Ecto neural progenitor cell (in vitro differentiated cells): ENCODE measurements around the gene LHX8.
"Not testable (repeated sequence)": the region's sequence is repeated elsewhere in the genome, so short reads cannot be mapped to it uniquely, and the experiment has no call there.

Experiments used
- DNase-seq: peaks from one replicate; pipeline ENCODE4 v3.0.0-alpha.2; 2018; ENCODE audit warnings: low spot score

Gene LHX8

GRCh38 chr1:75132812-75133619, 1.2 kb upstream of the LHX8 start:
- no peak for DNase-seq

DNA sequence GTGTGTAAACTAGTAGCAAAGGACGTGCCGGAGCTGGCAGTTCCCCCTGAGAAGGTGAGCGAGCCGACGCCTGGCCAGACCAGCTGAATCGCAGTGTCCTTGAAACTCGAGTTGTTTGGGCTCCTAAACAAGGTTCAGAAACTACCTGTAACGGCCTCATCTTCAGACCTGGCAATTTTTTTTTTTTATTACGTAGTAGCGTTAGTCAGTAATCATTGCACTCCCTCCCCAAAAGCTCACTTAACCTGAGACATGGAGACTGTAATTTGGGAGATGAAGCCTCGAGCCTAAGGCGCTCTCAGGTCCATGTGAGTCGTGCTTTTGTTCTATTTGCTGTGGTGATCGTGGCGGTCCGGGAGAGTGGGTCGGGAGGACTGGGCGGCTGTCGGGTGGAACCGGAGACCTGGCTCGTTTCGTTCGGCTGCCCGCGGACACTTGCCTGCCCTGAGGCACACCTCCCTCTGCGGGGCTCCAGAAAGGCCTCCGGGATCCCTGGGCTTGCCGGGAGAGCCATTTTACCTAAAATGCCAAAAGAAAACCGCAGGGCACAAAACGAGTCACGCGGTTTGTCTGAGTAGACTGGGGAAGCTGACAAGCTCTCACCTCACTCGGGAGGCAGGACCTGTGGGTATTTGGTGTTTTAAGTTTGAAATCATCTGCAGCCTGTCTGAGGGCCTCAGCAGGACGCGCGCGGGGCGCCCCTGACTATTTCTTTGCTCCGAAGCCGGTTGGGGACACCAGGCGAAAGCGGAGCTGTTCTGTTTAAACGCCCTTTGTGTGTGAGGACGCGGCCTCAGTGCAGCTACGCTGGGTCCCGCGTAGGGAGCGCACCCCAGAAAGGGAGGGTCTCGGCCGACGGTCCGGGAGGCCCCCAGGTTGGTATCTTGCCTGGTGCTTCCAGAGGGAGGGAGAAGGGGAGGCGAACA, 722 bp downstream of the LHX8 start:
- peak; percentile 70 for DNase-seq

- no peak for DNase-seq
Measured at GRCh38 chr1:75135573-75136194, 1.5 kb downstream of the LHX8 start.

- peak; percentile 77 for DNase-seq
Measured at GRCh38 chr1:75136195-75136815, 2.1 kb downstream of the LHX8 start.

DNA sequence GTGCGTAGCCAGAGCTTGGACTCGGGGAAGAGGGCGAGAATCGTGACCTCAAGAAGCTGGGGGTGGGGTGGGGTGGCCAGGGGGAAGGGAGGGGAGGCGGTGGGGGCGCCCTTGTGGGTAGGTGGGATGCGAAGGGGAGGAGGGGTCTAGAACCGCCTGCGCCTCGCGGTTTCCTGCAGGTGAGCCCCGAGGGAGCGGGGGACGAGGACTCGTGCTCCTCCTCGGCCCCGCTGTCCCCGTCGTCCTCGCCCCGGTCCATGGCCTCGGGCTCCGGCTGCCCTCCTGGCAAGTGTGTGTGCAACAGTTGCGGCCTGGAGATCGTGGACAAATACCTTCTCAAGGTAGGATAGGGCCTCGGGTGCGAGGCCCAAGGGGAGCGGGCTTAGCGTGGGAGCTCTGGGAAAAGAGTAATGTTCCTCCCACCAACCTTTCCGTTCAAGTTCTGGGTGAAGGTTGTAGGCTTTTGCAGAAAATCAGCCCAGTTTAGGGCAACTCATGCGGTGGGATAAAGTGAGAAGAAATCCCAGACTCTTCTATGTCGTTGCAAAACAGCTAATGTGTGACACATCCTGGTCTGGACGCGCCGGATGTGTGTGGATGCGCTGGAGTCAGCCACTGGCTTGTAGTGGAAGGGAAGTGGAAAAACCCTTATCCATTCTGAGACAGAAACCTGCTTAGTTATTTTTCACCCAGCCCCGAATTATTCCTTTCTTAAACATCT, 2.9 kb downstream of the LHX8 start:
- DNase-seq = peak; percentile 54

GRCh38 chr1:75152092-75152491, 17.9 kb downstream of the LHX8 start:
- no peak for DNase-seq

GRCh38 chr1:75159154-75159553, 25.0 kb downstream of the LHX8 start:
- DNase-seq = no peak

DNA sequence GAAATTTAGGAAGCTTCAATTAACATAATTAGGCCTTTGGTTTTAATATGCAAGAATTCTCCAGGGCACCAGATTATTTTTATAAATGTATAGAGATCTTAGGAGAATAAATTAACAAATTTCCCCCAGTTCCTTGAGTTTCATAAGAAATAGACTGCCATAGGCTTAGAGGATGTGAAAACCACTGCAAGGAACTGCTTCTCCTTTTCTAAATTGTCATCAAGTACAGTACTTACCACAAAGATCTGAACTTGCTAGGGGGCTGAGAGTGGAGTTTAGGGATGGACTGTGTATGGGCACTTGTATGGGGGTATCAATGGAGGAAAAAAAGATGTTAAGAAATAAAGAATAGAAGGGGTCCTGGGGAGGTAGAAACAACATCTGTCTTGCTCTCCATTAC, 31.1 kb downstream of the LHX8 start:
- DNase-seq = no peak

GRCh38 chr1:75166821-75167220, 32.6 kb downstream of the LHX8 start:
- no peak for DNase-seq

DNA sequence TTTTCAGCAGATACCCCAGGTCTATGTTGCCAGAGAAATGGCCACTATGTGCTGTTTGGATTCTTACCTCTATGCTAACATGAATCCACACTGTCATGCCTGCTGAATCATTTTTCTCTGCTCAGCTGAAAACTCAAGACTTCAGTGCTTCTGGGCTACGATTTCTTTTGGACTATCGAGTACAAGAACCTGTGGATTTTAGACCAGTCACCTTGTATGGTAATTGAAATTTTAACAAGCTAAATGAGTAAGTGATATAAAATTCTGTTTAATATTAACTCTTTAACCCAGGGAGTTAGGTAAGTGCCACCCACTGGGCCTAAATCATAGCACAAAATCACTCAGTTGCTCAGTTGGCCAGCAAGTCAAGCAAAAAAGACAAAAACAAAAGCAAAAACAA, 35.8 kb downstream of the LHX8 start:
- DNase-seq = no peak

GRCh38 chr1:75170981-75171380, 36.8 kb downstream of the LHX8 start:
- no peak for DNase-seq

DNA sequence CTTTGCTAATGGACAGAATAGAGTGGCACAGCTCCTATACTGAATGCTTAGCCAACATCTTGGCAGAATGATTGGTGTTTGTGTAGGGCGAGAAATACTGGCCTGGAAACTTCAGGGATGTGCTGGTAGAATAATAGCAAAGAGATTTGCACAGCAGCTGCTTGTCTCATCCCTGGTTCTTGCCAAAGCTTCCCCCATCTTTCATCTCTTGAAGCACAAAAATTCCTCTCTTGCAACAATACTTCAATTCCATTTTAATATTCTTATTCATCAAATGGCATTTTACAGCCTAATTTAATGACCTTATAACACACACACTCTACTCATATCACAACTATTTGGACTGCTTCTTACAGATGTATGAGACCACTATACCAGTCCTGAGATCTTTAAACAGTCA, 37.7 kb downstream of the LHX8 start:
- DNase-seq = no peak

DNA sequence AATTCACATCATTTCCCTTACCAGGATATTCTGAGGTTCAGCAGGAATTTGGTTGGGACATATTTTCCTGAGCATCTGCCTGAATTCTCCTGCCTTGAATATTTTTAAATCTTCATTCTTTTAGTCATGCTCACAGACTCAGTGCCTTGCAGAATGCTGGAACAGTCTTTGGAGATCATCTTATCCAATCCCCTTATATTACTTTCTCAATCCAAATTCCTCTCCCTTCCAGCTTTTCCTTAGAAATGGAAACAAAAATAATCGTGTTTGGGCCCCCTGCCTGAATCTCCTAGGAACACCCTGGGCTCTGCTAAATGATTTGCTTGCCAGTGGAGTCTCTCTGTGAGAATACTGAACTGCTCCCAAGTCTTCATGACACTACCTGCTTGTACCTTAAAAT, 38.4 kb downstream of the LHX8 start:
- DNase-seq = no peak

GRCh38 chr1:75174031-75174760, 40.0 kb downstream of the LHX8 start:
- DNase-seq = no peak

DNA sequence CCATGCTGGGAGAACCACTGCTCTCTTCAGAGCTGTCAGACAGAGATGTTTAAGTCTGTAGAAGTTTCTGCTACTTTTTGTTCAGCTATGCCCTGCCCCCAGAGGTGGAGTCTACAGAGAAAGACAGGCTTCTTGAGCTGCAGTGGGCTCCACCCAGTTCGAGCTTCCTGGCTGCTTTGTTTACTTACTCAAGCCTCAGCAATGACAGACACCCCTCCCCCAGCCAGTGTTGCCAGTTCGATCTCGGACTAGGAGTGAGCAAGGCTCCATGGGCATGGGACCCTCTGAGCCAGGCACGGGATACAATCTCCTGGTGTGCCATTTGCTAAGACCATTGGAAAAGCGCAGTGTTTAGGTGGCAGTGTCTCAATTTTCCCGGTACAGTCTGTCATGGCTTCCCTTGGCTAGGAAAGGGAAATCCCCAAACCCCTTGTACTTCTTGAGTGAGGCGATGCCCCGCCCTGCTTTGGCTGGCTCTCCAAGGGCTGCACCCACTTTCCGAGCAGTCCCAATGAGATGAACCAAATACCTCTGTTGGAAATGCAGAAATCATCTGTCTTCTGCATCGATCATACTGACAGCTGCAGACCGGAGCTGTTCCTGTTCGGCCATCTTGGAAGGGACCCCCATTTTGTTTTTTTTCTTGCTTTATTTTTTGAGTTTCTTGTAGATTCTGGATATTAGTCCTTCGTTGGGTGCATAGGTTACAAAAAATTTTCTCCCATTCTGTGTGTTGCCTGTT, 47.2 kb downstream of the LHX8 start:
- not testable (repeated sequence) for DNase-seq

DNA sequence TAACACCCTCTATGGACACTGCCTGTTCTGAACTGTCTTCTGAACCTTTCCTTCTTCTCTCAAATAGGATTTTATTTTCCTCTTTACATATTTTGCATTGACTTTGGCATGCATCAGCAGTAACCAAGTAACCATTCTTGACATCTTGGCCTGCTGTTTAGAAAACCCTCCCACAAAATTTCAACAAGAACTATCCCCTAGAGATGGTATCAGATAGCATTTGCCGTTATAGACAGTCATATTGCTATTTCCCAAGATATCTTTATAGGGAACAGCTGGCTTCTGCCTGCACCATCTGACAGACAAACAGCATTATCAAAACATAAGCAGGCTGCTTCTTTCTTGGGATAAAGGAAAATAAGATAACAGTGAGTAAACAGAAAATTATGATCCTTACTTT, 54.7 kb downstream of the LHX8 start:
- no peak for DNase-seq

- no peak for DNase-seq
Measured at GRCh38 chr1:75198163-75198562, 64.0 kb downstream of the LHX8 start.

DNA sequence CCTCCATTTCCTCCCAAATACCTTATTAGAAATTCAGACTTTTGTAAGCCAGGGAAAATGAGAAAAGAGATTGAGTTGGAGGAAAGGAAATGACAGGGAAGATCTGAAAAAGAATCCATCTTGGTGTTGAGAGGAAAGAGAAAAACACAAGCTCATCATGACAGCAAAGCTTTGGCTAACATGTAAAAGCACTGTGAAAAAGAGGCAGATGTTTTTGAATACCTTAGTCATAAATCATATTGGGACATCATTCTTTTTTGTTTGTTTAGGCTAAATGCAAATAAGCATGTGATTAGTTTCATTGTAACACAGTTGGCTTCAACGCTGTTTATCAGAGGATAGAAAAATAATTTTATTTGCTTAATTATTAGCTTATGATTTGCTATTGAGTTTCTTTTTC, 64.6 kb downstream of the LHX8 start:
- DNase-seq = no peak

DNA sequence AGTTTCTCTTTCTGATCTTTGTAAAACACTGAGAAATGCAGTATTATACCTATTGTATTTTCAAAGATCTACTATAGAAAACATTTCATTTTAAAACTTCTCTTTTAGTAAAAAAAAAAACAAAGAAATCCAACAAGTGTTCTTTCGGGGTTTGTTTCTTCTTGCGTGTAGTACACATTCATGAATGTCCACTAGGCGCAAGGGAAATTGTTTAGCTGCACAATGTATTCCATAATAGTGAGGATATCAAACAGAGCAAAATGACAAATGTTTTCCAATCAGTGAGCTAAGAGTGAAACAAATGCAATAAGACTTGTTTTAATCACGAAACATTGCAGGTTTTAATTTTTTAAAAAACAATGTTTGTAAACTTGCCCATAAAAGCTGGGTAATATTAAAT, 68.6 kb downstream of the LHX8 start:
- DNase-seq = no peak
